Measurements from ENCODE around the gene MBD3L2B.

MBD3L2B gene

GRCh38 chr19:6988257-6988656 is 33.0 kb downstream of the MBD3L2B start:
- Histone ChIP-seq H3K79me2 (ENCODE audit: insufficient read depth, low read length) (no peaks in the 10 kb centered on the region), H3K4me3 (ENCODE audit: low read depth in 1 of 2, low read length in 2 of 2) (no peak overlapping the region), H3K36me3 (ENCODE audit: insufficient read depth, low read length) (no peaks in the 10 kb centered on the region), H3K4me1 (ENCODE audit: insufficient read depth, low read length) (no peaks in the 10 kb centered on the region), H3K27me3 (ENCODE audit: insufficient read depth, low read length, poor library complexity) (no peaks in the 10 kb centered on the region), H2AFZ (ENCODE audit: low read depth, low read length) (no peak overlapping the region), H3K27ac (ENCODE audit: low read length) (no peak overlapping the region), H4K20me1 (ENCODE audit: insufficient read depth, low read length) (no peaks in the 10 kb centered on the region), H3K4me2 (ENCODE audit: insufficient read depth, low read length) (no peak overlapping the region), H3K9ac (ENCODE audit: low read depth, low read length) (no peak overlapping the region), H3K9me3 (ENCODE audit: insufficient read depth, low read length, severe bottlenecking) (peaks cover 15% of the 10 kb centered on the region)
- DNase-seq: no peak
- no peak for ATAC-seq (ENCODE audit: insufficient read depth, low read depth)
- TF ChIP-seq CTCF (IDR thresholded peaks at IDR 0.05; ENCODE audit: borderline replicate concordance, extremely low read depth, low read length, poor library complexity, severe bottlenecking) (no peak), EZH2 (IDR thresholded peaks at IDR 0.05; ENCODE audit: borderline replicate concordance, low read depth, low read length, severe bottlenecking) (no peak)

GRCh38 chr19:6987850-6988249 is 33.4 kb downstream of the MBD3L2B start:
- TF ChIP-seq CTCF (IDR thresholded peaks at IDR 0.05; ENCODE audit: borderline replicate concordance, extremely low read depth, low read length, poor library complexity, severe bottlenecking): no peak
- no peak for TF ChIP-seq EZH2 (IDR thresholded peaks at IDR 0.05; ENCODE audit: borderline replicate concordance, low read depth, low read length, severe bottlenecking)
- Histone ChIP-seq H3K4me1 (ENCODE audit: insufficient read depth, low read length) (no peaks in the 10 kb centered on the region), H3K9ac (ENCODE audit: low read depth, low read length) (no peak overlapping the region), H3K4me2 (ENCODE audit: insufficient read depth, low read length) (no peak overlapping the region), H2AFZ (ENCODE audit: low read depth, low read length) (no peak overlapping the region), H3K79me2 (ENCODE audit: insufficient read depth, low read length) (no peaks in the 10 kb centered on the region), H3K36me3 (ENCODE audit: insufficient read depth, low read length) (no peaks in the 10 kb centered on the region), H4K20me1 (ENCODE audit: insufficient read depth, low read length) (no peaks in the 10 kb centered on the region), H3K27ac (ENCODE audit: low read length) (no peak overlapping the region), H3K4me3 (ENCODE audit: low read depth in 1 of 2, low read length in 2 of 2) (no peak overlapping the region), H3K27me3 (ENCODE audit: insufficient read depth, low read length, poor library complexity) (no peaks in the 10 kb centered on the region), H3K9me3 (ENCODE audit: insufficient read depth, low read length, severe bottlenecking) (peaks cover 18% of the 10 kb centered on the region)
- DNase-seq: no peak
- ATAC-seq (ENCODE audit: insufficient read depth, low read depth): no peak

GRCh38 chr19:6983448-6983847 is 37.8 kb downstream of the MBD3L2B start:
- Histone ChIP-seq H3K36me3 (ENCODE audit: insufficient read depth, low read length) (no peaks in the 10 kb centered on the region), H2AFZ (ENCODE audit: low read depth, low read length) (no peak overlapping the region), H4K20me1 (ENCODE audit: insufficient read depth, low read length) (no peaks in the 10 kb centered on the region), H3K9me3 (ENCODE audit: insufficient read depth, low read length, severe bottlenecking) (peaks cover 18% of the 10 kb centered on the region), H3K4me3 (ENCODE audit: low read depth in 1 of 2, low read length in 2 of 2) (no peak overlapping the region), H3K4me1 (ENCODE audit: insufficient read depth, low read length) (no peaks in the 10 kb centered on the region), H3K79me2 (ENCODE audit: insufficient read depth, low read length) (no peaks in the 10 kb centered on the region), H3K9ac (ENCODE audit: low read depth, low read length) (no peak overlapping the region), H3K4me2 (ENCODE audit: insufficient read depth, low read length) (no peak overlapping the region), H3K27ac (ENCODE audit: low read length) (no peak overlapping the region), H3K27me3 (ENCODE audit: insufficient read depth, low read length, poor library complexity) (no peaks in the 10 kb centered on the region)
- no peak for DNase-seq
- TF ChIP-seq EZH2 (IDR thresholded peaks at IDR 0.05; ENCODE audit: borderline replicate concordance, low read depth, low read length, severe bottlenecking) (no peak), CTCF (IDR thresholded peaks at IDR 0.05; ENCODE audit: borderline replicate concordance, extremely low read depth, low read length, poor library complexity, severe bottlenecking) (no peak)
- no peak for ATAC-seq (ENCODE audit: insufficient read depth, low read depth)

- Histone ChIP-seq H3K36me3 (ENCODE audit: insufficient read depth, low read length) (no peaks in the 10 kb centered on the region), H3K9me3 (ENCODE audit: insufficient read depth, low read length, severe bottlenecking) (peaks cover 16% of the 10 kb centered on the region), H3K4me1 (ENCODE audit: insufficient read depth, low read length) (no peaks in the 10 kb centered on the region), H2AFZ (ENCODE audit: low read depth, low read length) (no peak overlapping the region), H3K79me2 (ENCODE audit: insufficient read depth, low read length) (no peaks in the 10 kb centered on the region), H4K20me1 (ENCODE audit: insufficient read depth, low read length) (no peaks in the 10 kb centered on the region), H3K4me3 (ENCODE audit: low read depth in 1 of 2, low read length in 2 of 2) (no peak overlapping the region), H3K9ac (ENCODE audit: low read depth, low read length) (no peak overlapping the region), H3K27ac (ENCODE audit: low read length) (no peak overlapping the region), H3K27me3 (ENCODE audit: insufficient read depth, low read length, poor library complexity) (no peaks in the 10 kb centered on the region), H3K4me2 (ENCODE audit: insufficient read depth, low read length) (no peak overlapping the region)
- ATAC-seq (ENCODE audit: insufficient read depth, low read depth) (no peak), DNase-seq (no peak)
- TF ChIP-seq CTCF (IDR thresholded peaks at IDR 0.05; ENCODE audit: borderline replicate concordance, extremely low read depth, low read length, poor library complexity, severe bottlenecking) (no peak), EZH2 (IDR thresholded peaks at IDR 0.05; ENCODE audit: borderline replicate concordance, low read depth, low read length, severe bottlenecking) (no peak)
Observed at GRCh38 chr19:6979399-6979798, 41.8 kb downstream of the MBD3L2B start.
